ENCODE data around the gene LYSMD4. TPM values are rescaled to one million over a fixed set of nuclear protein-coding genes. Genes with fewer than 3 reads are reported as not detected.

Gene LYSMD4
- total RNA-seq, 1 experiment from 2014 or later, result 15.9 TPM

DNA sequence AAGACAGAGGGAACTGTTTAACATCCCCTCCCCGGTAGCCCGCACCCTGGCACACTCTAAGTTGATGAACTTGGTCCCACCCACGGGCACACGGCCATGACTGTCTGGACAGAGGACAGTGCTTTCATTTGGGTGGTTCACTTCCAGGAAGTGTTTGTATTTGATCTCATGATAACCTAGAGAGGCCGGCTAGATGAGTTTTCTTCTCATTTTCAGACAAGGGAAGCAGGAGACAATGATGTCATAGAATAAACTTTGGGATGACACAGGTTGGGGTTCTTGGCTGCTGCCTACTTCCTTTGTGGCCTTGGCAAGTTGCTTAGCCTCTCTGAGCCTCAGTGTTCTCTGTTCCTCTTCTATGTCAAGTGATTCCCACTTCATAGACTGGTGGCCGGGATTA is 16.1 kb upstream of the LYSMD4 start:
- H3K4me3 Mint-ChIP-seq (ENCODE audit: unreplicated experiment), result no peak overlapping the region
- H3K27ac Mint-ChIP-seq (ENCODE audit: unreplicated experiment), result no peak overlapping the region
- Histone ChIP-seq H3K27me3 (replicated peaks; ENCODE audit: control insufficient read depth, insufficient read depth, low read length) (no peaks in the 10 kb centered on the region), H3K9me3 (no peaks in the 10 kb centered on the region), H3K36me3 (ENCODE audit: control insufficient read depth, insufficient read depth, low read length) (no peaks in the 10 kb centered on the region), H3K4me3 (ENCODE audit: low read depth, low read length) (no peak overlapping the region), H3K4me1 (no peaks in the 10 kb centered on the region)
- TF ChIP-seq, protein P1, sequence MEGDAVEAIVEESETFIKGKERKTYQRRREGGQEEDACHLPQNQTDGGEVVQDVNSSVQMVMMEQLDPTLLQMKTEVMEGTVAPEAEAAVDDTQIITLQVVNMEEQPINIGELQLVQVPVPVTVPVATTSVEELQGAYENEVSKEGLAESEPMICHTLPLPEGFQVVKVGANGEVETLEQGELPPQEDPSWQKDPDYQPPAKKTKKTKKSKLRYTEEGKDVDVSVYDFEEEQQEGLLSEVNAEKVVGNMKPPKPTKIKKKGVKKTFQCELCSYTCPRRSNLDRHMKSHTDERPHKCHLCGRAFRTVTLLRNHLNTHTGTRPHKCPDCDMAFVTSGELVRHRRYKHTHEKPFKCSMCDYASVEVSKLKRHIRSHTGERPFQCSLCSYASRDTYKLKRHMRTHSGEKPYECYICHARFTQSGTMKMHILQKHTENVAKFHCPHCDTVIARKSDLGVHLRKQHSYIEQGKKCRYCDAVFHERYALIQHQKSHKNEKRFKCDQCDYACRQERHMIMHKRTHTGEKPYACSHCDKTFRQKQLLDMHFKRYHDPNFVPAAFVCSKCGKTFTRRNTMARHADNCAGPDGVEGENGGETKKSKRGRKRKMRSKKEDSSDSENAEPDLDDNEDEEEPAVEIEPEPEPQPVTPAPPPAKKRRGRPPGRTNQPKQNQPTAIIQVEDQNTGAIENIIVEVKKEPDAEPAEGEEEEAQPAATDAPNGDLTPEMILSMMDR (IDR thresholded peaks at IDR 0.05; ENCODE audit: insufficient read depth in 1 of 2, low read depth in 1 of 2, low read length in 1 of 2, severe bottlenecking in 1 of 2, unreplicated experiment in 1 of 2), result no peak
- intact Hi-C loops (cut with micrococcal nuclease; ENCODE audit: unreplicated experiment), result no loop called here
- DNase-seq, result no peak
- ChIA-PET POLR2A (no interaction called here), CTCF (no interaction called here)
- H3K4me1 Mint-ChIP-seq (ENCODE audit: low read depth, unreplicated experiment), result no peaks in the 10 kb centered on the region
- no peaks in the 10 kb centered on the region for H3K27me3 Mint-ChIP-seq (ENCODE audit: insufficient read depth, unreplicated experiment)
- H3K9me3 Mint-ChIP-seq (ENCODE audit: unreplicated experiment), result no peaks in the 10 kb centered on the region
- no peaks in the 10 kb centered on the region for H3K36me3 Mint-ChIP-seq (ENCODE audit: insufficient read depth, unreplicated experiment)
- BruUV-seq (replicated peaks), result no TSS peak

DNA sequence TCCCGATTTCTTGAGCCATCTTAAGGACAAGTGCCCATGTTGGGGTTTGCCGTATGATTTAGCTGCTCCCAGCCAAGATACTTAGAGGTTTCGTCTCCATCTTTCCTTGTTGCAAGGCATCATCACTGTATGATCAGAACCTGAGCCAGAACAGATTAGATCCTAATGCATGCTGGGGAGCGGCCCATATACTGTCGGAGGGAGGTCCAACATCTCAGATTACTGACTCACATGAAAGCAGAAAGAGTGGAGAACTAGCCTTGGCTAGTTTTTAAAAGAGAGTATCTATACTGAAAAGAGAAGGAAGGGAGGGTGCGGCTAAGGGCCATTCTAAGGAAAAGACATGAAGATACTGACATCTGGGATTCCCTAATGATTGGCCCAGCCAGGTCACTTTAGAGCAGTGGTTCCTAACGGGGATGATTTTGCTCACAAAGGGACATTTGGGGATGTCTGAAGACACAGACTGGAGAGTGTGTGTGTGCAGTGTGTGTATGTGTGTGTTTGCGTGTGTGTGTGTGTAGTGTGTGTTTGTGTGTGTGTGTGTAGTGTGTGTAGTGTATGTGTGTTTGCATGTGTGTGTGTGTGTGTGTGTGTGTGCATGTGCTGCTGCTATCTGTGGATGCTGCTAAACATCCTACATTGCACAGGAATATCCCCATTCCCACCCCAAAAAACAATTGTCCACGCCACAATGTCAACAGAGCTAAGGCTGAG is 12.3 kb upstream of the LYSMD4 start:
- no peaks in the 10 kb centered on the region for H3K36me3 ChIP-seq (ENCODE audit: control insufficient read depth, insufficient read depth, low read length)
- H3K9me3 ChIP-seq, result no peaks in the 10 kb centered on the region
- no peak overlapping the region for H3K4me3 ChIP-seq (ENCODE audit: low read depth, low read length)
- Mint-ChIP-seq H3K4me1 (ENCODE audit: low read depth, unreplicated experiment) (no peaks in the 10 kb centered on the region), H3K4me3 (ENCODE audit: unreplicated experiment) (no peak overlapping the region), H3K9me3 (ENCODE audit: unreplicated experiment) (no peaks in the 10 kb centered on the region), H3K36me3 (ENCODE audit: insufficient read depth, unreplicated experiment) (no peaks in the 10 kb centered on the region), H3K27ac (ENCODE audit: unreplicated experiment) (no peak overlapping the region), H3K27me3 (ENCODE audit: insufficient read depth, unreplicated experiment) (no peaks in the 10 kb centered on the region)
- no peak for DNase-seq
- CTCF ChIA-PET, result no interaction called here
- H3K4me1 ChIP-seq, result no peaks in the 10 kb centered on the region
- TF ChIP-seq, protein P1 (IDR thresholded peaks at IDR 0.05; ENCODE audit: insufficient read depth in 1 of 2, low read depth in 1 of 2, low read length in 1 of 2, severe bottlenecking in 1 of 2, unreplicated experiment in 1 of 2), result no peak
- H3K27me3 ChIP-seq (replicated peaks; ENCODE audit: control insufficient read depth, insufficient read depth, low read length), result no peaks in the 10 kb centered on the region
- intact Hi-C loops (cut with micrococcal nuclease; ENCODE audit: unreplicated experiment), result no loop called here
- no TSS peak for BruUV-seq (replicated peaks)
- POLR2A ChIA-PET, result no interaction called here

DNA sequence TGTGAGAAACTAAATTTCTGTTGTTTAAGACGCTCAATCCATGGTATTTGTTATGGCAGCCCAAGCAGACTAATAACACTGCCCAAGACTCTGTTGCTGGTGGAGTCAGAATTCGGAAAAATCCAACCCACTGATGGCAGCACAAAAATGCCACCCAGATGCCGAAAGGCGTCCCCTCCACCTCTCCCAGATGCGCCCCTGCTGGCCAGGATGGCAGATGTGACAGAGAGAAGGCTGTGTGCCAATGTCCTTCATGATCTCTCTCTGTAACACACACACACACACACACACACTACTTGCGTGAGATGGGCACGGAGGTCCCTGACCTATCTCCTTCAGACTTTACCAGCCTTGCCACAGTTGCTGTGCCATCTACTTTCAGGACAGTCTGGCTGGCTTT is 10.9 kb upstream of the LYSMD4 start:
- Mint-ChIP-seq H3K27me3 (ENCODE audit: insufficient read depth, unreplicated experiment) (no peaks in the 10 kb centered on the region), H3K4me3 (ENCODE audit: unreplicated experiment) (no peak overlapping the region), H3K36me3 (ENCODE audit: insufficient read depth, unreplicated experiment) (no peaks in the 10 kb centered on the region), H3K9me3 (ENCODE audit: unreplicated experiment) (no peaks in the 10 kb centered on the region), H3K4me1 (ENCODE audit: low read depth, unreplicated experiment) (no peaks in the 10 kb centered on the region), H3K27ac (ENCODE audit: unreplicated experiment) (no peak overlapping the region)
- Histone ChIP-seq H3K4me3 (ENCODE audit: low read depth, low read length) (no peak overlapping the region), H3K27me3 (replicated peaks; ENCODE audit: control insufficient read depth, insufficient read depth, low read length) (no peaks in the 10 kb centered on the region), H3K36me3 (ENCODE audit: control insufficient read depth, insufficient read depth, low read length) (no peaks in the 10 kb centered on the region), H3K9me3 (no peaks in the 10 kb centered on the region), H3K4me1 (no peaks in the 10 kb centered on the region)
- no TSS peak for BruUV-seq (replicated peaks)
- ChIA-PET POLR2A (no interaction called here), CTCF (no interaction called here)
- intact Hi-C loops (cut with micrococcal nuclease; ENCODE audit: unreplicated experiment), result no loop called here
- TF ChIP-seq, protein P1 (IDR thresholded peaks at IDR 0.05; ENCODE audit: insufficient read depth in 1 of 2, low read depth in 1 of 2, low read length in 1 of 2, severe bottlenecking in 1 of 2, unreplicated experiment in 1 of 2), result no peak
- no peak for DNase-seq

Measured in Caco-2 (cell line).